Measurements from ENCODE around the gene MAP3K1.

Gene MAP3K1

GRCh38 chr5:56900395-56900794 lies 85.0 kb downstream of the MAP3K1 start:
- in situ Hi-C loops (cut with MboI; ENCODE audit: low sequenced_read_pairs), result no loop called here

GRCh38 chr5:56900858-56901578 lies 85.7 kb downstream of the MAP3K1 start:
- in situ Hi-C loops (cut with MboI; ENCODE audit: low sequenced_read_pairs), result no loop called here

GRCh38 chr5:56908942-56909293 lies 93.6 kb downstream of the MAP3K1 start:
- in situ Hi-C loops (cut with MboI; ENCODE audit: low sequenced_read_pairs), result no loop called here

- in situ Hi-C loops (cut with MboI; ENCODE audit: low sequenced_read_pairs), result no loop called here
Measured at GRCh38 chr5:56909294-56910209, 94.2 kb downstream of the MAP3K1 start, which contains the start of gene SETD9. Gene SETD9, plus strand, starts transcription at chr5:56909596. Its CDS starts 50 bp downstream, at chr5:56909646.

GRCh38 chr5:56910210-56910965 lies 95.0 kb downstream of the MAP3K1 start:
- in situ Hi-C loops (cut with MboI; ENCODE audit: low sequenced_read_pairs), result no loop called here

GRCh38 chr5:56913766-56914165 lies 98.4 kb downstream of the MAP3K1 start:
- in situ Hi-C loops (cut with MboI; ENCODE audit: low sequenced_read_pairs), result no loop called here

- in situ Hi-C loops (cut with MboI; ENCODE audit: low sequenced_read_pairs), result no loop called here
Measured at GRCh38 chr5:56914678-56915077, 99.3 kb downstream of the MAP3K1 start.

GRCh38 chr5:56917534-56917933 lies 102.2 kb downstream of the MAP3K1 start:
- in situ Hi-C loops (cut with MboI; ENCODE audit: low sequenced_read_pairs), result no loop called here

GRCh38 chr5:56918054-56918453 lies 102.7 kb downstream of the MAP3K1 start:
- in situ Hi-C loops (cut with MboI; ENCODE audit: low sequenced_read_pairs), result no loop called here

- in situ Hi-C loops (cut with MboI; ENCODE audit: low sequenced_read_pairs), result no loop called here
Measured at GRCh38 chr5:56919942-56920662, 104.8 kb downstream of the MAP3K1 start.

GRCh38 chr5:56922922-56923321 lies 107.6 kb downstream of the MAP3K1 start:
- in situ Hi-C loops (cut with MboI; ENCODE audit: low sequenced_read_pairs), result no loop called here

GRCh38 chr5:56934325-56934724 lies 119.0 kb downstream of the MAP3K1 start:
- in situ Hi-C loops (cut with MboI; ENCODE audit: low sequenced_read_pairs), result no loop called here

GRCh38 chr5:56938858-56939257 lies 123.5 kb downstream of the MAP3K1 start:
- in situ Hi-C loops (cut with MboI; ENCODE audit: low sequenced_read_pairs), result no loop called here

GRCh38 chr5:56941981-56942380 lies 126.6 kb downstream of the MAP3K1 start:
- in situ Hi-C loops (cut with MboI; ENCODE audit: low sequenced_read_pairs), result no loop called here

Measured in HL-60/S4 (cell line).